ENCODE results near the gene CPNE2. TPM values are rescaled to one million over a fixed set of nuclear protein-coding genes. Genes with fewer than 3 reads are reported as not detected.
A peak's percentile ranks its signal among the peaks of the same experiment; 100 is the strongest.
"Not testable (repeated sequence)": the region's sequence is repeated elsewhere in the genome, so short reads cannot be mapped to it uniquely, and the experiment has no call there.

CPNE2 gene
- total RNA-seq, 2 donors from 2014 or later, result 3.8 to 4.4 TPM

DNA sequence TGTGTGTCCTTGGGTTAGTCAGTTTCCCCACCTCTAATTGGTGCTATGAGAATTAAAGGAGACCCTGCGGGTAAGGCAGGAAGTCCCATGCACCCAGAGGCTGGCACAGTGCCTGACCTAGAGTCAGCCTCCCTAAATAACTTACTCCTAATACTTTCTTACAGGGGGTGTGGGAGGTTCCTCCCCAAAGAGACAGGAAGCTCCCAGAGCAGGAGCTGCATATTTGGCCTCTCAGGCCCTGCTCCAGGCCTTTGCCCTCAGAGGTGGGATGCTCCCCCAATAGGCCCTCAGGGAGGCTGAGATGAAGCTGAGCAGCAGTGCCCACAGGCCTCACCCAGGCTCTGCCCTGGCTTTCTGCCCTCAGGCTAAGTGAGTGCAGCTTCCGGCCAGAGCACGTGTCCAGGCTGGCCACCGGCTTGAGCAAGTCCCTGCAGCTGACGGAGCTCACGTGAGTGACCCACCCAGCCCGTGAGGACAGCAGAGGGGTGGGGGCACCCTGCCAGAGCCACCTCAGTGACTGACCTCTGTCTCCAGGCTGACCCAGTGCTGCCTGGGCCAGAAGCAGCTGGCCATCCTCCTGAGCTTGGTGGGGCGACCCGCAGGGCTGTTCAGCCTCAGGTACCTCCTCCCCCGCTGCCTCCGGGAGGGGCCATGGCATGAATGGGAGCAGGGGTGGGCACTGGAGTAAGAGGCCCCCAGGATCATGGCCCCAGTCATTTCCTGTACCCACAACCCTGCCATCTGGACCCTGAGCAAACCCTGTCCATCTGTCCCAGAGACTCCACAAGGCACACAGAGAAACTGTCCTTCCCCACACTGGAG, 31.1 kb upstream of the CPNE2 start:
- ATAC-seq (replicated peaks), result no peak
- H3K27ac Mint-ChIP-seq, result peak overlapping the region; percentile 74
- no peaks in the 10 kb centered on the region for H3K9me3 Mint-ChIP-seq
- H3K4me1 Mint-ChIP-seq, result peaks cover 7% of the 10 kb centered on the region
- peaks cover 75% of the 10 kb centered on the region for H3K36me3 Mint-ChIP-seq (ENCODE audit: low read depth)
- H3K27me3 Mint-ChIP-seq, result no peaks in the 10 kb centered on the region
- H3K4me3 Mint-ChIP-seq, result no peak overlapping the region

- Mint-ChIP-seq H3K9me3 (no peaks in the 10 kb centered on the region), H3K27ac (peak overlapping the region; percentile 74), H3K4me1 (peaks cover 7% of the 10 kb centered on the region), H3K4me3 (no peak overlapping the region), H3K36me3 (ENCODE audit: low read depth) (peaks cover 73% of the 10 kb centered on the region), H3K27me3 (no peaks in the 10 kb centered on the region)
- ATAC-seq (replicated peaks), result no peak
Observed at GRCh38 chr16:57062329-57062728, 30.1 kb upstream of the CPNE2 start.

DNA sequence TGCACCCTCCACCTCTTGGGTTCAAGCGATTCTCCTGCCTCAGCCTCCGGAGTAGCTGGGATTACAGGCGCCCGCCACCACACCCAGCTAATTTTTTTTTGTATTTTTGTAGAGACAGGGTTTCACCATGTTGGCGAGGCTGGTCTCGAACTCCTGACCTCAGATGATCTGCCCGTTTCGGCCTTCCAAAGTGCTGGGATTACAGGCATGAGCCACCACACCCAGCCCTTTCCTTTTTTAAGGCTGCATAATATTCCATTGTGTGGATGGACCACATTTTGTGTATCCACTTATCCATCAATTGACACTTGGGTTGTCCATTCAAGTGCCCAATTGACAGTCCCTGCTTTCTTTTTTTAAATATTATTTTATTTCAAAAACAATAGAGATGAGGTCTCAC, 29.2 kb upstream of the CPNE2 start:
- H3K9me3 Mint-ChIP-seq; H3K27ac Mint-ChIP-seq; ATAC-seq (replicated peaks); H3K4me3 Mint-ChIP-seq; H3K27me3 Mint-ChIP-seq; H3K4me1 Mint-ChIP-seq: not testable (repeated sequence)
- peaks cover 72% of the 10 kb centered on the region for H3K36me3 Mint-ChIP-seq (ENCODE audit: low read depth)

DNA sequence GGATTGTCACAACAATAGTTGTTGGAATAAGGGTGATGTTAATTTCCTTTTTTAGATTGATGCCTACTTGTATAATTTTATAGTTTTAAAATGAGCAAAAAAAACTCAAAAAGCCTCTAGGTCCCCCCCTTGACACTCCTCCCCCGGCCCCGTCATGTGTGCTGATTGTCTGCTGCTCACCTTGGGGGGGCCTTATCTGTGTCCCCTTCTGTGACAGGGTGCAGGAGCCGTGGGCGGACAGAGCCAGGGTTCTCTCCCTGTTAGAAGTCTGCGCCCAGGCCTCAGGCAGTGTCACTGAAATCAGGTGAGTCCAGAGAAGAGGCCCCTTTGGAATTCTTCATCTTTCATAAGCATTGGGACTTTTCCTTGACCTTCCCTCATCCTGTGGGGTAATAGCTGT, 27.4 kb upstream of the CPNE2 start:
- Mint-ChIP-seq H3K4me3 (no peak overlapping the region), H3K9me3 (no peaks in the 10 kb centered on the region), H3K36me3 (ENCODE audit: low read depth) (peaks cover 72% of the 10 kb centered on the region), H3K27me3 (no peaks in the 10 kb centered on the region), H3K27ac (no peak overlapping the region), H3K4me1 (peaks cover 11% of the 10 kb centered on the region)
- ATAC-seq (replicated peaks), result no peak

DNA sequence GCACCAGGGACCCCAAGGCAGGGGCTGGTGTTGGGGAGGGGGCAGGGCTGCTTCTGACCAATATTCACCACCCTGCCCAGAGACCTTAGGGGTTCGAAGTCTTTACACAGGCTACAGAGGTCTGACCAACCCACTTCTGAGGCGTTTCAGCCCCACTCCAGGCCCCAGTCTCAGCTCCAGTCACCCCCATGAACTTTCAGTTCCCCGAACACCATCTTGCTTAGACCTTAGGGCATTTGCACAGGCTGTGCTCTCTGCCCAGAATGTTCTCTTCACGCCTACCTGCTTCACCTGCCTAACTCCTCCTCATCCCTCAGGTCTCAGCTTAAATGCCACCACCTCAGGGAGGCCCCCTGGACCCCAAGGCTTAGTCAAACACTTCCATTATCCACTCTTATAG, 25.8 kb upstream of the CPNE2 start:
- Mint-ChIP-seq H3K27me3 (no peaks in the 10 kb centered on the region), H3K4me3 (no peak overlapping the region), H3K9me3 (no peaks in the 10 kb centered on the region), H3K36me3 (ENCODE audit: low read depth) (peaks cover 72% of the 10 kb centered on the region), H3K4me1 (peaks cover 20% of the 10 kb centered on the region), H3K27ac (peak overlapping the region; percentile 37)
- no peak for ATAC-seq (replicated peaks)

DNA sequence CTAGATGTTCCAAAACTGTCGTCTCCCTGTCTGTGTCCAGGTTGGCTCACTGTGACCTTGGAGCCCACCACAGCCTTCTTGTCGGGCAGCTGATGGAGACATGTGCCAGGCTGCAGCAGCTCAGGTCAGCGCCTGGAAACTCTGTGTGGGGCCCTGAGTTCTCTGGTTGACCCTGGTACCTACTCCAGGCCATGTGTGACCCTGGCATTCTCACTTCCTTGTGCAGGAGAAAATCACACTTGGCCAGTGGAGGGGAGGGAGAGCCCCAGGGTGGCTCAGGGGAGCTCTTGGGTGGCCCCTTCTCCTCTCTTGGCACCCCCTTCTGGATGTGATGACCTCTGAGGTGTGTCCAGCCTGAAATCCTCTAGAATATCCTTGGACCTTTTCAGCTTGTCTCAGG, 25.0 kb upstream of the CPNE2 start:
- Mint-ChIP-seq H3K4me3 (no peak overlapping the region), H3K4me1 (peaks cover 26% of the 10 kb centered on the region), H3K36me3 (ENCODE audit: low read depth) (peaks cover 72% of the 10 kb centered on the region), H3K27ac (peak overlapping the region; percentile 37), H3K9me3 (no peaks in the 10 kb centered on the region), H3K27me3 (no peaks in the 10 kb centered on the region)
- ATAC-seq (replicated peaks), result no peak

DNA sequence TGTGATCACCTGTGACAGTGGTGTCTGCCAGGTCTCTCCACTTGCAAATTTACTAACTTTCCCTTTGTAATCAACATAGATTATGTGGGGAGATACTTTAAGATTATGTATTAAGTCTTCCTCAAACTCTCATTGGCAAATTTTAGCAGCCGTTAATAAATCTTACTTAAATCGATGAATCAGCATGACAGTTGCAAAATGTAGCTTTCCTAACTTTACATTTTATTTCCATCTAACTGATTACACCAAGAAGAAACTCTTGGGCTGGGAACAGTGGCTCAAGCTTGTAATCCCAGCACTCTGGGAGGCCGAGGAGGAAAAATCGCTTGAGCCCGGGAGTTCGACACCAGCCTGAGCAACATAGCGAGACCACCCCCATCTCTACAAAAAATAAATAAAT, 23.3 kb upstream of the CPNE2 start:
- peaks cover 81% of the 10 kb centered on the region for H3K36me3 Mint-ChIP-seq (ENCODE audit: low read depth)
- H3K27me3 Mint-ChIP-seq, result no peaks in the 10 kb centered on the region
- no peaks in the 10 kb centered on the region for H3K9me3 Mint-ChIP-seq
- peak overlapping the region; percentile 6 for H3K27ac Mint-ChIP-seq
- no peak overlapping the region for H3K4me3 Mint-ChIP-seq
- H3K4me1 Mint-ChIP-seq, result peaks cover 26% of the 10 kb centered on the region
- no peak for ATAC-seq (replicated peaks)

DNA sequence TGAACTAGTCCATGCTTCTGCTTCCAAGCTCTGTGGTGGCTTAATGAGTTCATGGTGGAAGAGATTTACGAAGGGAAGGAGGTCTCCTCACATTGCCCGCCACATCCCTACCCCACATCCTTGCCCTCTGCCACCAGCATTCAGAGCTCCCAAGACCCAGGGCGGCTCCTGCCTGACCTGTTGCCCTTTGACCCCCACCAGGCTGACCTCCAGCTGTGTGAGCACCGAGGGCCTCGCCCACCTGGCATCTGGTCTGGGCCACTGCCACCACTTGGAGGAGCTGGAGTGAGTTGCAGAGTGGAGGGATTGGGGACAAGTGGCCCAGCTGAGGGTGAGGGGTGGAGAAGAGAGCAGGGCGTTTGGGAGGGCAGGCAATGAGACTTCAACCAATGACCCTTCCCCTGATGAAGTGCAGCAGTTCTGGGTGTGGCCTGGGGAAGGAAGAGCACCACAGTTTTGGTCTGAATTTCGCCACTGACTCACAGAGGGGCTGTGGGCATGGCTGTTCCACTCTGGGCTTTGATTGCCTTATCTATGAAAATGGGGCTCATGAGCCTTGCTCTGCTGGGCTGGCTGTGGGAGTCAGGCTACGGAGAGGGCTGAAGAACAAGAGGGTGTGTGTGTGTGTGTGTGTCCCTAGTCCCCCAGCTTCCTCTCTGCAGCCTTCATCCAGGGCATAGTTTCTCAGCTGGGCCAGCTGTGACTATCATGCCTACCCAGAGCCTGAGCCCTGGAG, 22.6 kb upstream of the CPNE2 start:
- ATAC-seq (replicated peaks), result peak; percentile 23
- H3K4me3 Mint-ChIP-seq, result no peak overlapping the region
- no peaks in the 10 kb centered on the region for H3K27me3 Mint-ChIP-seq
- H3K4me1 Mint-ChIP-seq, result peaks cover 26% of the 10 kb centered on the region
- peak overlapping the region; percentile 87 for H3K27ac Mint-ChIP-seq
- no peaks in the 10 kb centered on the region for H3K9me3 Mint-ChIP-seq
- peaks cover 83% of the 10 kb centered on the region for H3K36me3 Mint-ChIP-seq (ENCODE audit: low read depth)

DNA sequence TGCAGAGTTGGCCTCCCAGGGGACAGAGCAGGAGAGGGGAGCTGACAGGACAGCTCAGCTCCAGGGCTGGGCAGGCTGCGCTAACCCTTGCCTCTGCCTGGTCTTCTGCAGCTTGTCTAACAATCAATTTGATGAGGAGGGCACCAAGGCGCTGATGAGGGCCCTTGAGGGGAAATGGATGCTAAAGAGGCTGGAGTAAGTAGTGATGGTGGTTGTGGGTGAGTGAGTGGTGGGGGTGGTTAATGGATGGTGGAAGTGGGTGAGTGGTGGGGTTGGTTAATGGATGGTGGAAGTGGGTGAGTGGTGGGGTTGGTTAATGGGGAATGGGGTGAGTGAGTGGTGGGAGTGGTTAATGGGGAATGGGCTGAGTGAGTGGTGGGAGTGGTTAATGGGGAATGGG, 22.0 kb upstream of the CPNE2 start:
- Mint-ChIP-seq H3K9me3 (no peaks in the 10 kb centered on the region), H3K36me3 (ENCODE audit: low read depth) (peaks cover 89% of the 10 kb centered on the region), H3K27me3 (no peaks in the 10 kb centered on the region), H3K4me3 (no peak overlapping the region), H3K4me1 (peaks cover 26% of the 10 kb centered on the region), H3K27ac (peak overlapping the region; percentile 87)
- ATAC-seq (replicated peaks), result peak; percentile 4

- H3K9me3 Mint-ChIP-seq; H3K4me3 Mint-ChIP-seq; H3K27me3 Mint-ChIP-seq; ATAC-seq (replicated peaks): not testable (repeated sequence)
- Mint-ChIP-seq H3K27ac (peak overlapping the region; percentile 87), H3K36me3 (ENCODE audit: low read depth) (peaks cover 97% of the 10 kb centered on the region), H3K4me1 (peaks cover 26% of the 10 kb centered on the region)
Observed at GRCh38 chr16:57071081-57071732, 21.2 kb upstream of the CPNE2 start.

- peak; percentile 77 for ATAC-seq (replicated peaks)
- no peaks in the 10 kb centered on the region for H3K9me3 Mint-ChIP-seq
- H3K4me3 Mint-ChIP-seq, result no peak overlapping the region
- peaks cover 26% of the 10 kb centered on the region for H3K4me1 Mint-ChIP-seq
- no peaks in the 10 kb centered on the region for H3K27me3 Mint-ChIP-seq
- H3K27ac Mint-ChIP-seq, result peak overlapping the region; percentile 87
- peaks cover 99% of the 10 kb centered on the region for H3K36me3 Mint-ChIP-seq (ENCODE audit: low read depth)
Observed at GRCh38 chr16:57071831-57072582, 20.4 kb upstream of the CPNE2 start.

- H3K4me3 Mint-ChIP-seq, result no peak overlapping the region
- H3K36me3 Mint-ChIP-seq (ENCODE audit: low read depth), result peaks cover 98% of the 10 kb centered on the region
- peaks cover 26% of the 10 kb centered on the region for H3K4me1 Mint-ChIP-seq
- H3K9me3 Mint-ChIP-seq, result no peaks in the 10 kb centered on the region
- H3K27me3 Mint-ChIP-seq, result no peaks in the 10 kb centered on the region
- no peak for ATAC-seq (replicated peaks)
- H3K27ac Mint-ChIP-seq, result peak overlapping the region; percentile 87
Observed at GRCh38 chr16:57072616-57073275, 19.6 kb upstream of the CPNE2 start.

- no peak overlapping the region for H3K4me3 Mint-ChIP-seq
- no peaks in the 10 kb centered on the region for H3K9me3 Mint-ChIP-seq
- no peak overlapping the region for H3K27ac Mint-ChIP-seq
- peaks cover 83% of the 10 kb centered on the region for H3K36me3 Mint-ChIP-seq (ENCODE audit: low read depth)
- ATAC-seq (replicated peaks), result no peak
- no peaks in the 10 kb centered on the region for H3K4me1 Mint-ChIP-seq
- H3K27me3 Mint-ChIP-seq, result no peaks in the 10 kb centered on the region
Observed at GRCh38 chr16:57077714-57078113, 14.7 kb upstream of the CPNE2 start.

GRCh38 chr16:57081744-57082143, 10.6 kb upstream of the CPNE2 start:
- peaks cover 5% of the 10 kb centered on the region for H3K4me1 Mint-ChIP-seq
- no peak overlapping the region for H3K4me3 Mint-ChIP-seq
- H3K27me3 Mint-ChIP-seq, result no peaks in the 10 kb centered on the region
- peak overlapping the region; percentile 30 for H3K27ac Mint-ChIP-seq
- no peaks in the 10 kb centered on the region for H3K9me3 Mint-ChIP-seq
- peaks cover 42% of the 10 kb centered on the region for H3K36me3 Mint-ChIP-seq (ENCODE audit: low read depth)
- no peak for ATAC-seq (replicated peaks)
